Stimulated activated naive CD8-positive, alpha-beta T cell treated with anti-CD3 and anti-CD28 coated beads, Interleukin-15, Interleukin-2, amounts not matched to agents 100 U/mL and 50 U/mL, for 24 hours (primary cell): Measurements from ENCODE around the gene ACSL6.
A peak's percentile ranks its signal among the peaks of the same experiment; 100 is the strongest.

Experiments
- ATAC-seq: fragments of 150-1000 bp; cut with Tn5 transposase; one replicate; pipeline ENCODE4 v1.10.0; 2021
- DNase-seq: peaks from one replicate; pipeline ENCODE4 v3.0.0; 2021

The ACSL6 gene

GRCh38 chr5:132011622-132012343 lies at the start of gene ACSL6:
TSS of gene ACSL6 (minus strand) at chr5:132011658. CDS start at chr5:132011553, 105 bp downstream.
- DNase-seq (peak; percentile 47), ATAC-seq (peak; percentile 4)

GRCh38 chr5:132060501-132061161 lies 49.2 kb upstream of the ACSL6 start, which contains the start of gene IL3:
TSS of gene IL3 (plus strand) at chr5:132060655. CDS start at chr5:132060707, 52 bp downstream.
- peak; percentile 30 for DNase-seq

DNA sequence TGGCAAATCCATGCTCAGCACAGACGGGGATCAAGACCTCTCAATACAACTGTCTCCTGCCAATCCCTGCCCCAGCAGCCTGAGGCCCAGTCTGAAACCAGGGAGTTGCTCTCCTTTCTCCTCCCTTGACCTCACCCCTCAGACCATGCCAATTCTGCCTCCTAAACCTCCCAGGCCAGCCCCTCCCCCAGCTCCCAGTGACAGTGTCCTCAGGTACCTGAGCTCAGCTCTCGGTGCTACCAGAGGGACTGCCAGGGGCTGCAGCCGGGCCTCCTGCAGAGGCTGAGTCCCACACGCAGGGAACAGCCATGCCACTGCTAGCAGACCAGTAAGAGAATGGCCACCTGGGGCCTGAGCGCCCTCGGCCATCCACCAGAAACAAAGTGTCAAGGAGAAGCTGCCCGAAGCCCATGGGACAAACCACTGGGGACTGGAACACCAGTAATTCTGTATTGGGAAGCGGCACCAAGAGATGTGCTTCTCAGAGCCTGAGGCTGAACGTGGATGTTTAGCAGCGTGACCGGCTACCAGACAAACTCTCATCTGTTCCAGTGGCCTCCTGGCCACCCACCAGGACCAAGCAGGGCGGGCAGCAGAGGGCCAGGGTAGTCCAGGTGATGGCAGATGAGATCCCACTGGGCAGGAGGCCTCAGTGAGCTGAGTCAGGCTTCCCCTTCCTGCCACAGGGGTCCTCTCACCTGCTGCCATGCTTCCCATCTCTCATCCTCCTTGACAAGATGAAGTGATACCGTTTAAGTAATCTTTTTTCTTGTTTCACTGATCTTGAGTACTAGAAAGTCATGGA lies 48.4 kb upstream of the ACSL6 start:
- no peak for DNase-seq
- ATAC-seq, result no peak

More at GRCh38 chr5:132060501-132061161, 49.2 kb upstream of the ACSL6 start, which contains the start of gene IL3:
- no peak for ATAC-seq

GRCh38 chr5:132059043-132059695 lies 47.7 kb upstream of the ACSL6 start:
- ATAC-seq, result peak; percentile 20
- DNase-seq, result peak; percentile 45

GRCh38 chr5:132058646-132059042 lies 47.2 kb upstream of the ACSL6 start:
- ATAC-seq, result no peak
- DNase-seq, result no peak

DNA sequence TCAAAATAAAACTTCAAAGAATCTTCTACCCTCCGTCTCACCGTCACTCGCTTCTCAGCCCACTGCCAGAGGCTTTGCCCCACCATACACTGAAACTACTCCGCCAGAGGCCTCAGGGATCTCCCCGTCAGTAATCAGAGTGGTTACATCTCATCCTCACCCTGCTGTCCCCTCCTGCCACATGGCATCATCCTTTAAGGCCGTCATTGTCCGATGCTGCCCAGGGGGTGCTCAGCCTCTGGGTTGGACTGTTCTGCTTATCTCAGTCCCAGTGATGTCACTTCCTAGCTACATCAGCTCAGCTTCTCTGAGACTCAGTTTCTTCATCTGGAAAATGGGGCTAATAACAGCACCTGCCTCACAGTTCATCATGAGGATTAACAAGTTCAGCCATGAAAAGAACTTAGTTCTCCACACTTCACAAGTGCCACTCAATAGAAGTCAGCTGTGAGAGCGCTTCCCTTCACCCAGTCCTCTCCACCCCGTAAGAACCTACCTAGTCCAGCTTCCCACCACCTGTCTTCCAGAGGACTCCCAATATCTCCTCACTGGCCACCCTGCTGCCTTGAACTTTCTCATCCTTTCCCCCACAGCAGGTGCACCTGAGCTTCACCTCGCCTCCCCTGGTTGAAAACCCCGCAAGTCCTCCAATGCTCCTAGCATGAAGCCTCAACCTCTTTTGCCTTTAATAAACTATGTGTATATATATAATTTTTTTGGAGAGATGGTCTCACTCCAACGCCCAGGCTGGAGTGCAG lies 46.2 kb upstream of the ACSL6 start:
- no peak for ATAC-seq
- no peak for DNase-seq

DNA sequence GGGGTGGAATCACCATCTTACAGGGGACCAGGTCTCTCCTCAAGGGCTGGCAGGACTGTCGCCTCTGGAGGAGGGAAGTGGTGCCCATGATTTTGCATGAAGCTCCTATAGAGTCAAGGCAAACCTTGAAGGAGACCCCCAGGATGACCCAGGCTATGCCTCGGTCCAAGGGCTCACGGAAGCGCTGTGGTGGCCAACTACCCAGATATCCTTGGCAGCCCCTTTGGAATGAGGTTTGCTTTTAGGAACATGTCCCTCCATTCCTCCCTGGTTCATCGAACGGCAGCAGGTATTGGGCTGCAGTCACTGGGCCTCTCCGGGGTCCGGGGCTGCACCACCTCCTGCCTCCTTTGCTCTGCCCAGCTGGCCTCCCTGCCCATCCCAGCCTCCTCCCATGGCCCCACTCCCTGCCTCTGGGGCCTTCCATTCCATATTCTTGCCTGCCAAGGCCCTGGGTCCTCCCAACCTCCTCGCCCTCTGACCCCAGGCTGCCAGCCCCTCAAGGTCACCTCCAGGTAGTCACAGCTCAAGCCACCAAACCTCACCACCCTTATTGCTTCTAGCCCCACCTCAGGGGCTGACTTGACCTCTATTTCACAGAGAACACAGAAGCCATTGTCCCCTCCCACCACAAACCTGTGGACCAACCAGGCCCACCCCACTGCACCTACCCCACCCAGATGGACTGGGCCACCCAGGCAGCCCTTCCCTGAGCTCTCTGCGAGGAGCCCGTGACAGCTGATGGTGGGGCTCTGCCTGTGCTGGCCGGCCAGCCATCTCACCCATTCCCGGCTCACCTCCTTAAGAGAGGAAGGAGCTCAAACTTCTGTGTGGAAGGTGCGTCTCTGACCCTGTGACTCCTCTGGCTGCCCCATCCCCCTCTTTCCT lies 45.4 kb upstream of the ACSL6 start:
- DNase-seq (no peak), ATAC-seq (no peak)

GRCh38 chr5:132055808-132056609 lies 44.6 kb upstream of the ACSL6 start:
- DNase-seq (peak; percentile 59), ATAC-seq (peak; percentile 65)

DNA sequence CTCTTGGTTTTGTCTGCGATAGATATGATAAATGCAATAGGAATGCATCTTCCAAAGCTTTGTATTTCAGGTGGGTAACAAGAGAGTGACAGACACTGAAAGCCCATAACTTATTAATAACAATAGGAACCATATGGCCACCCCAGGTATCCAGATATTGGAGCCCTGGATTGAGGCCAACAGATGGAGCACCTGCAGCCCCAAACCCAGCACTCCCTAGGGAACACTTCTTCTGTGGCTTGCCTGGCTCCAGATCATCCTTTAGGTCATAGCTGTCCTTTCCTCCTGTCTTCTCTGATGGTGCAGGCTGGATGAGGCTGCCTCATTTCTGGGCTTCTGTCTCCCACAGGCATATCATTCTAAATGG lies 44.0 kb upstream of the ACSL6 start:
- ATAC-seq, result no peak
- no peak for DNase-seq

DNA sequence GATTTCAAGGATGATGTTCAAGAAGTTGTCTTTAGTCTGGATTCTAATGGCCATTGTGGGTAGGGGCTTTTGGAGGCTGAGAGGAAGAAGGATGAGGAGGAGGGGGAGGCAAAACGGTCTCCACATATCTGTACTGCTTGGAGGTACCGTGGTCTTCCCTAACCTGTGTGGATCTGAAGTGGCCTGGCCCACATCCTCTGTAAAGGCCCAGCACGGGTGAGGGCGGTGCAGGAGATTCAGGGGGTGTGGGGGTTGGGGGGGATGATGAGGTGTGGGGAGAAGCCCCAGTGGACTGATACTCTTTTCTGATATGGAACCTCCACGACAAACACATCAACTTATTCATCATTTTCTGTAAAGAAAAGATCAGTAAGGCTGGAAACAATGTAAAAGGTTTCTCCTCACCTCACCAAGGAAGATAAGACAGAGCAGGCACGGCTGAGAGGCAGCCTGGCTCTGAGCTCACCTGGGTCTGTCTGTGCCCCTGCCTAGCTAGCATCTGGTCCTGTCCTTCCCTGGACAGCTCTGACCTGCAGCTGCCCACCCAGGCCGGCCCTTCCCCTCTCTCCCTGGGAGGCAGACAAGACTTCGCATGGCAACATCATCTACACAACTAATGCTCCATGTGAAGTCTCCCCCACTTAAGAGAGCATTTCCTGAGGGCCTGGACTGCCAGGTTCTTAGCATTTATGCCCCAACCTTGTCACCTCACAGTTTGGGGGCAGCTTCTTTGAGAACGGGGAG lies 43.4 kb upstream of the ACSL6 start:
- ATAC-seq, result no peak

GRCh38 chr5:132054031-132054696 lies 42.7 kb upstream of the ACSL6 start:
- no peak for DNase-seq
- ATAC-seq, result no peak

More for the DNA sequence above, 43.4 kb upstream of the ACSL6 start:
- DNase-seq, result no peak

- no peak for DNase-seq
- ATAC-seq, result no peak
These were observed 42.0 kb upstream of the ACSL6 start for GRCh38 chr5:132053483-132053882.

DNA sequence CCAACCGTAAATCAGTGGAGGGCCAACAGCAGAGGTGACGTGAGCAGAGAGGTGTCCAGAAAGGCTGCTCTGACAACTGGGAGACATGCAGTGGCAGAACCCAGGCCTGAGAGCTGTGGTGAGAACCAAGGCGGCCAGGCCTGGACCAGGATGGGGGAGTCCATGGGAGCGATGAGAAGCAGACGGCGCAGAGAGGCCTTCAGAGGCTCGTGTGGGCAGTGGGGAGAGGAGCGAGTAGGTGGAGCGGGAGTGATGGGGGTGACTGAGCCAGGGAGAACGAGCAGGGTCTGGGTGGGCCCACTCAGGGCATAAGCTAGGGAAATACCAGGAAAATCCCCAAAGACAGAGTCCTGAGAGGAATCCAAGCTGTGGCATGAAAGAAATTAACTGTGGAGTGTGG lies 41.1 kb upstream of the ACSL6 start:
- ATAC-seq, result no peak
- no peak for DNase-seq

GRCh38 chr5:132050661-132051552 lies 39.4 kb upstream of the ACSL6 start:
- DNase-seq (no peak), ATAC-seq (no peak)

GRCh38 chr5:132050136-132050535 lies 38.7 kb upstream of the ACSL6 start:
- DNase-seq (no peak), ATAC-seq (no peak)

DNA sequence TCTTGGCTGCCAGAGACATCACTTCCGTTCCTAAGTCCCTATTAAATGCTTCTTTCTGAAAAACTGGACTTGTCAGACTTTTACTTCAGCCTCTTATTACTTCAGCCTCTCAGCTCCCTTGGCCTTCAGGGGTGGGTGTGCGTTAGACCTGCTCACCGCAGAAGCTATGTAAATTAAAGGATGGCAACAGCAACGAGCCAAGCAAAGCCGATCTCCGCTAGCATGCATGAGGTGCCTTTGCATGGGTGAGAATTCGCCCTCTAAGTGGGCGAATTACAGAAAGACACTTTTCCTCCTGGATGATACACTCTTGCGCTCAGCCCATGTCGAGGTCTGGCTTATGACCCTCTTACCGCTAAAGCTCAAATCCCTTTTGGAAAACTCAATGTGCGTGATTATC lies 38.1 kb upstream of the ACSL6 start:
- no peak for DNase-seq
- no peak for ATAC-seq

DNA sequence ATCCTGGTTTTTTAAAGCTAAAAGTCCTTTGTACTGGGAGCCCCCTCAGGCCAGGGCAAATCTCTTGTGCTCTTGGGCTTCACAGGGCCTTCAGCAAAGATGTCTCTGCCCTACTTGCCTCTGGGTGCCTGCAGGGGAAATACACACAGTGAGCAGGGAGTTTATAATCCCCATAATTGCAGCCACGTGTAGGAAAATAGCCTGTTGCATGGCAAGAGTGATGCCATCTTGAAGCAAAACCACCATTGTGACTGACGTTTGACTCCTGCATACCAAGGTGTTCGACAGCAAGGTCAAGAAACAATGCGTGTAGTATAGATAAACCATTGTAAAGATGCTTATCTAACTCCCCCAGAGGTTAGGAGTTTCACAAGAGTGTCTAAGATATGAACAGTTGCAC lies 37.6 kb upstream of the ACSL6 start:
- ATAC-seq (no peak), DNase-seq (no peak)
